Ovary (tissue), 9 donors: ENCODE data around the gene CLDN11. TPM values are rescaled to one million over a fixed set of nuclear protein-coding genes. Genes with fewer than 3 reads are reported as not detected.
A peak's percentile ranks its signal among the peaks of the same experiment; 100 is the strongest.

Experiments used
- DNase-seq, 5 donors: peaks; one replicate each; pipeline ENCODE4 v3.0.0-alpha.2; 2019 to 2020
- H3K27ac ChIP-seq, 2 donors: fragments of 200-600 bp; one replicate each; pipeline versions ENCODE4 v1.5.1 to v1.8.0; 2019 to 2022
- H3K27me3 ChIP-seq: fragments of 200-600 bp; one replicate; pipeline ENCODE4 v1.8.0; 2022
- H3K36me3 ChIP-seq: fragments of 200-600 bp; sonication (generic); one replicate; pipeline ENCODE4 v1.5.1; 2019
- H3K4me1 ChIP-seq: one replicate; pipeline ENCODE4 v1.8.1; 2013; ENCODE audit warnings: mild to moderate bottlenecking, moderate library complexity; ENCODE audit not compliant: insufficient read depth
- H3K4me3 ChIP-seq: fragments of 200-600 bp; sonication (generic); one replicate; pipeline ENCODE4 v1.5.1; 2017
- H3K9me3 ChIP-seq, 2 donors: fragments of 200-600 bp in 1 of 2; sonication (generic) in 1 of 2; one replicate each; pipeline versions ENCODE4 v1.5.1 to v1.8.1; 2013 to 2019; ENCODE audit warnings: mild to moderate bottlenecking in 1 of 2, moderate library complexity in 1 of 2
- EP300 ChIP-seq: sonication (generic); formaldehyde crosslinking; IDR thresholded peaks from one replicate; pipeline ENCODE4 v1.6.1; 2017; ENCODE audit warnings: antibody characterized with exemption
- POLR2A ChIP-seq: fragments of 450-650 bp; IDR thresholded peaks from one replicate; pipeline ENCODE4 v1.6.1; 2017; ENCODE audit warnings: antibody characterized with exemption, mild to moderate bottlenecking, moderate library complexity
- WGBS, 3 donors: extraction: QIAGEN DNeasy Blood & Tissue Kit in 1 of 3; methylation state at CpG; one replicate each; pipeline versions ENCODE4 v1.1.5 to v1.1.7; 2013 to 2017; 5-methylcytosine and 5-hydroxymethylcytosine counted together
- intact Hi-C, 4 donors: fragments of 100-400 bp; cut with DNase I; formaldehyde crosslinking; loops; one replicate each; pipeline versions ENCODE4 v1.11.0 to v1.15.1; 2022 to 2023
- polyA plus RNA-seq, 2 donors: library from polyadenylated mRNA; stranded (reverse); fragments of 200-250 nt in 1 of 2; fragments of 350-450 nt in 1 of 2; fragmentation: Illumina TruSeq in 1 of 2; extraction: RNeasy Lipid Tissue Mini Kit (QIAGEN cat#74804) in 1 of 2; gene quantifications; one replicate each; pipeline ENCODE4 v1.2.3, GENCODE V29; 2013 to 2014
- total RNA-seq, 7 donors: library from RNA; depleted of rRNA in 2 of 7; stranded (reverse); fragments of >200 nt in 2 of 7; fragmentation: NEBNext Ultra II Directional in 3 of 7; extraction: Animal tissue kit (Norgen Biotek cat#: 25700) in 3 of 7; gene quantifications; one replicate each; pipeline versions ENCODE4 v1.1.0 to v1.2.4, GENCODE V29; 2016 to 2023
- TF ChIP-seq, protein P1 (sequence below), 3 donors: fragments of 450-650 bp in 2 of 3; fragments of 200-600 bp in 1 of 3; IDR thresholded peaks; one replicate each; pipeline versions ENCODE4 v1.5.1 to v1.8.0; 2016 to 2022; ENCODE audit warnings: antibody characterized with exemption in 3 of 3, mild to moderate bottlenecking in 1 of 3
- donor health status: DM: no; HTN: no; CAD: no; lungs with moderate emphysema.
- donor health status: DM: no; HTN: no; CAD: no.
- donor health status: Bipolar disorder and iron deficiency.
- donor health status: DM: yes; HTN: yes; CAD: no.
- donor health status: DM: no; HTN: no; CAD: no.
- donor health status: DM: yes; HTN: yes; CAD: no.

Gene CLDN11
- total and polyA plus RNA-seq, 9 donors, result 75.1 to 254 (median 117) TPM

DNA sequence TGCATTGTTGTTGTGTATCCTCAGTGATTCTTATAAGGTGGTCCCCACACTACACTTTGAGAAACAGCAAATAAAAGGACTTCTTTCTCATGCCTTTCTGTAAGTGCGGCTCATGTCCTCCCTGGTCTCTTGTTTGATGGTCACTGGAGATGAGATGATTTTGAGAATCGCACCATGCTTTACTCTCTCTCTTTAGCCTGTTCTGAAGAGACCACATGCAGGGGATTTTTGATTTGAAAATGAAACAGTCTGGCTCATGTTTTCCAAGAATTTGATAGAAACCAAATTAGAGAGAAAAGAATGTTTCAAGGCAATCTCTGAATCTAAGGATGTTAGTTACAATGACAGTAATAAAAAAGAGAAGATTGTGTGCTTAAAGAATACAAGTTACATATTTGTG, 18.0 kb downstream of the CLDN11 start:
- no peak overlapping the region for H3K27ac ChIP-seq

GRCh38 chr3:170437176-170437575, 18.5 kb downstream of the CLDN11 start:
- no peak for DNase-seq
- H3K27me3 ChIP-seq, result no peaks in the 10 kb centered on the region
- no peak overlapping the region for H3K4me3 ChIP-seq
- intact Hi-C loops, result no loop called here
- TF ChIP-seq POLR2A, result no peak
- no peak for TF ChIP-seq EP300
- TF ChIP-seq, protein P1, sequence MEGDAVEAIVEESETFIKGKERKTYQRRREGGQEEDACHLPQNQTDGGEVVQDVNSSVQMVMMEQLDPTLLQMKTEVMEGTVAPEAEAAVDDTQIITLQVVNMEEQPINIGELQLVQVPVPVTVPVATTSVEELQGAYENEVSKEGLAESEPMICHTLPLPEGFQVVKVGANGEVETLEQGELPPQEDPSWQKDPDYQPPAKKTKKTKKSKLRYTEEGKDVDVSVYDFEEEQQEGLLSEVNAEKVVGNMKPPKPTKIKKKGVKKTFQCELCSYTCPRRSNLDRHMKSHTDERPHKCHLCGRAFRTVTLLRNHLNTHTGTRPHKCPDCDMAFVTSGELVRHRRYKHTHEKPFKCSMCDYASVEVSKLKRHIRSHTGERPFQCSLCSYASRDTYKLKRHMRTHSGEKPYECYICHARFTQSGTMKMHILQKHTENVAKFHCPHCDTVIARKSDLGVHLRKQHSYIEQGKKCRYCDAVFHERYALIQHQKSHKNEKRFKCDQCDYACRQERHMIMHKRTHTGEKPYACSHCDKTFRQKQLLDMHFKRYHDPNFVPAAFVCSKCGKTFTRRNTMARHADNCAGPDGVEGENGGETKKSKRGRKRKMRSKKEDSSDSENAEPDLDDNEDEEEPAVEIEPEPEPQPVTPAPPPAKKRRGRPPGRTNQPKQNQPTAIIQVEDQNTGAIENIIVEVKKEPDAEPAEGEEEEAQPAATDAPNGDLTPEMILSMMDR (IDR thresholded peaks at IDR 0.05), result no peak
- WGBS, 3 donors, result 83 to 91% (median 89%) methylated on average over 4 of the region's 4 CpGs
- no peak overlapping the region for H3K27ac ChIP-seq
- no peaks in the 10 kb centered on the region for H3K4me1 ChIP-seq
- no peaks in the 10 kb centered on the region for H3K9me3 ChIP-seq
- H3K36me3 ChIP-seq, result no peaks in the 10 kb centered on the region

More for the DNA sequence above, 18.0 kb downstream of the CLDN11 start:
- intact Hi-C loops, result no loop called here
- no peaks in the 10 kb centered on the region for H3K36me3 ChIP-seq
- WGBS, 3 donors, result 95 to 98% (median 95%) methylated on average over 2 of the region's 2 CpGs
- H3K27me3 ChIP-seq, result no peaks in the 10 kb centered on the region
- H3K9me3 ChIP-seq, result no peaks in the 10 kb centered on the region
- TF ChIP-seq POLR2A, result no peak
- TF ChIP-seq, protein P1 (IDR thresholded peaks at IDR 0.05), result no peak
- no peak for TF ChIP-seq EP300
- H3K4me1 ChIP-seq, result no peaks in the 10 kb centered on the region
- no peak for DNase-seq
- no peak overlapping the region for H3K4me3 ChIP-seq

GRCh38 chr3:170437696-170438407, 19.2 kb downstream of the CLDN11 start:
- H3K36me3 ChIP-seq, result no peaks in the 10 kb centered on the region

GRCh38 chr3:170438836-170439235, 20.2 kb downstream of the CLDN11 start:
- DNase-seq, result no peak
- no peaks in the 10 kb centered on the region for H3K9me3 ChIP-seq
- TF ChIP-seq EP300 (no peak), POLR2A (no peak)
- TF ChIP-seq, protein P1 (IDR thresholded peaks at IDR 0.05), result no peak
- no peaks in the 10 kb centered on the region for H3K36me3 ChIP-seq
- H3K27ac ChIP-seq, result no peak overlapping the region
- no peak overlapping the region for H3K4me3 ChIP-seq
- intact Hi-C loops, result no loop called here
- no peaks in the 10 kb centered on the region for H3K27me3 ChIP-seq
- 87 to 90% (median 88%) methylated on average over 1 of the region's 1 CpG for WGBS, 3 donors
- H3K4me1 ChIP-seq, result peaks cover 2% of the 10 kb centered on the region

More at GRCh38 chr3:170437696-170438407, 19.2 kb downstream of the CLDN11 start:
- 70 to 76% (median 74%) methylated on average over 10 of the region's 10 CpGs for WGBS, 3 donors
- Histone ChIP-seq H3K27ac (peak overlapping the region in 1 of 2 donors; percentile 30), H3K4me1 (peaks cover 2% of the 10 kb centered on the region), H3K27me3 (no peaks in the 10 kb centered on the region), H3K9me3 (no peaks in the 10 kb centered on the region), H3K4me3 (no peak overlapping the region)
- intact Hi-C loops, result no loop called here
- TF ChIP-seq, protein P1 (IDR thresholded peaks at IDR 0.05), result no peak
- no peak for TF ChIP-seq POLR2A
- TF ChIP-seq EP300, result no peak
- DNase-seq, result no peak
